ENCODE data around the gene P2RY13. TPM values are rescaled to one million over a fixed set of nuclear protein-coding genes. Genes with fewer than 3 reads are reported as not detected.

Gene P2RY13
- total RNA-seq, 1 donor from 2014 or later = 8.2 TPM

GRCh38 chr3:151303751-151304150, 25.6 kb downstream of the P2RY13 start:
- Histone ChIP-seq H3K27me3 (no peaks in the 10 kb centered on the region), H3K36me3 (no peaks in the 10 kb centered on the region), H3K4me3 (no peak overlapping the region), H3K4me1 (peaks cover 5% of the 10 kb centered on the region), H3K9me3 (no peaks in the 10 kb centered on the region), H3K27ac (no peak overlapping the region)
- TF ChIP-seq CTCF (IDR thresholded peaks at IDR 0.05) = no peak
- no peak for DNase-seq
- intact Hi-C loops (cut with DNase I) = no loop called here
- ATAC-seq = no peak

GRCh38 chr3:151301787-151302186, 27.6 kb downstream of the P2RY13 start:
- Histone ChIP-seq H3K27me3 (no peaks in the 10 kb centered on the region), H3K27ac (no peak overlapping the region), H3K36me3 (no peaks in the 10 kb centered on the region), H3K4me1 (peaks cover 5% of the 10 kb centered on the region), H3K9me3 (no peaks in the 10 kb centered on the region), H3K4me3 (no peak overlapping the region)
- no peak for DNase-seq
- no peak for ATAC-seq
- intact Hi-C loops (cut with DNase I) = no loop called here
- TF ChIP-seq CTCF (IDR thresholded peaks at IDR 0.05) = no peak

- no peak overlapping the region for H3K27ac ChIP-seq
- no peak overlapping the region for H3K4me3 ChIP-seq
- H3K27me3 ChIP-seq = no peaks in the 10 kb centered on the region
- no peaks in the 10 kb centered on the region for H3K9me3 ChIP-seq
- intact Hi-C loops (cut with DNase I) = no loop called here
- peaks cover 5% of the 10 kb centered on the region for H3K4me1 ChIP-seq
- no peak for TF ChIP-seq CTCF (IDR thresholded peaks at IDR 0.05)
- DNase-seq (no peak), ATAC-seq (no peak)
- no peaks in the 10 kb centered on the region for H3K36me3 ChIP-seq
These were observed 28.8 kb downstream of the P2RY13 start for GRCh38 chr3:151300539-151300938.

GRCh38 chr3:151299006-151299405, 30.3 kb downstream of the P2RY13 start:
- ATAC-seq = no peak
- no peaks in the 10 kb centered on the region for H3K9me3 ChIP-seq
- no peak for TF ChIP-seq CTCF (IDR thresholded peaks at IDR 0.05)

GRCh38 chr3:151297429-151297828, 31.9 kb downstream of the P2RY13 start:
- Histone ChIP-seq H3K36me3 (no peaks in the 10 kb centered on the region), H3K4me3 (no peak overlapping the region), H3K9me3 (no peaks in the 10 kb centered on the region), H3K27ac (no peak overlapping the region), H3K4me1 (no peaks in the 10 kb centered on the region), H3K27me3 (no peaks in the 10 kb centered on the region)
- no peak for ATAC-seq
- no peak for TF ChIP-seq CTCF (IDR thresholded peaks at IDR 0.05)
- DNase-seq = no peak
- intact Hi-C loops (cut with DNase I) = no loop called here

More at GRCh38 chr3:151299006-151299405, 30.3 kb downstream of the P2RY13 start:
- no peak for DNase-seq
- intact Hi-C loops (cut with DNase I) = no loop called here
- Histone ChIP-seq H3K4me3 (no peak overlapping the region), H3K4me1 (no peaks in the 10 kb centered on the region), H3K36me3 (no peaks in the 10 kb centered on the region), H3K27ac (no peak overlapping the region), H3K27me3 (no peaks in the 10 kb centered on the region)

- Histone ChIP-seq H3K27me3 (no peaks in the 10 kb centered on the region), H3K27ac (no peak overlapping the region), H3K36me3 (no peaks in the 10 kb centered on the region), H3K4me3 (no peak overlapping the region), H3K4me1 (no peaks in the 10 kb centered on the region), H3K9me3 (no peaks in the 10 kb centered on the region)
- no peak for ATAC-seq
- intact Hi-C loops (cut with DNase I) = no loop called here
- TF ChIP-seq CTCF (IDR thresholded peaks at IDR 0.05) = no peak
- no peak for DNase-seq
These were observed 33.1 kb downstream of the P2RY13 start for GRCh38 chr3:151296226-151296625.

All from upper lobe of right lung (tissue), 1 donor.